Activated naive CD4-positive, alpha-beta T cell treated with anti-CD3 and anti-CD28 coated beads, Interleukin-2, amount 50 U/mL, for 72 hours (primary cell): Measurements from ENCODE around the gene TAS2R30. TPM values are rescaled to one million over a fixed set of nuclear protein-coding genes. Genes with fewer than 3 reads are reported as not detected.

ENCODE experiments used
- total RNA-seq, 2 donors: library from RNA; stranded (reverse); gene quantifications; one replicate each; pipeline ENCODE4 v1.2.3, GENCODE V29; 2022

Gene TAS2R30
- total RNA-seq, 2 donors from 2014 or later, result 2.9 to 3.9 TPM

Other genes starting within 250 kb of the TAS2R30 start
- 1 to 10 TPM in 1 of 2 donors, under 1 TPM in 1; 0.23 to 1.3 TPM for gene TAS2R13, start 225.1 kb downstream of the TAS2R30 start, total RNA-seq
- not detected for gene PRH2, start 205.4 kb downstream of the TAS2R30 start, total RNA-seq
- gene TAS2R14, start 195.4 kb downstream of the TAS2R30 start, total RNA-seq, result 1 to 10 TPM; 1.0 to 3.0 TPM
- 1 to 10 TPM in 1 of 2 donors, under 1 TPM in 1; 0.55 to 1.3 TPM for gene TAS2R50, start 147.7 kb downstream of the TAS2R30 start, total RNA-seq
- gene TAS2R20, start 136.3 kb downstream of the TAS2R30 start, total RNA-seq, result 1 to 10 TPM; 1.5 to 3.7 TPM
- gene TAS2R19, start 112.0 kb downstream of the TAS2R30 start, total RNA-seq, result 1 to 10 TPM; 3.2 to 4.7 TPM
- gene TAS2R31, start 103.2 kb downstream of the TAS2R30 start, total RNA-seq, result 1 to 10 TPM; 4.3 to 4.4 TPM
- gene TAS2R46, start 72.3 kb downstream of the TAS2R30 start, total RNA-seq, result 1 to 10 TPM; 1.5 to 2.4 TPM
- 1 to 10 TPM in 1 of 2 donors, under 1 TPM in 1; 0.30 to 2.7 TPM for gene TAS2R43, start 42.3 kb downstream of the TAS2R30 start, total RNA-seq
- gene SMIM10L1, start 36.5 kb upstream of the TAS2R30 start, total RNA-seq, result 1 to 10 TPM; 5.4 to 7.0 TPM
- gene TAS2R42, start 52.3 kb upstream of the TAS2R30 start, total RNA-seq, result not detected
- not detected for gene PRB3, start 135.1 kb upstream of the TAS2R30 start, total RNA-seq
- gene PRB4, start 175.8 kb upstream of the TAS2R30 start, total RNA-seq, result not detected